GM19193 (cell line): Measurements from ENCODE around the gene C6orf15.

Source experiments
- POLR2A ChIP-seq: IDR thresholded peaks from 4 replicates; pipeline ENCODE4 v1.6.1; 2011; ENCODE audit not compliant: insufficient read depth, insufficient read length; ENCODE audit errors: extremely low read depth

The C6orf15 gene

GRCh38 chr6:31112478-31112877 lies at the start of gene C6orf15:
C6orf15 (minus strand) TSS chr6:31112575; CDS start chr6:31112555, 20 bp downstream.
- no peak for TF ChIP-seq POLR2A

GRCh38 chr6:31161216-31162126 lies 49.1 kb upstream of the C6orf15 start:
- no peak for TF ChIP-seq POLR2A

GRCh38 chr6:31158863-31159855 lies 46.8 kb upstream of the C6orf15 start:
- TF ChIP-seq POLR2A: peak; percentile 23

GRCh38 chr6:31158140-31158862 lies 45.9 kb upstream of the C6orf15 start, which contains the start of gene TCF19:
TCF19 (plus strand) TSS chr6:31158589; CDS start chr6:31159470, 881 bp downstream.
- TF ChIP-seq POLR2A: peak; percentile 53

GRCh38 chr6:31157513-31158139 lies 45.3 kb upstream of the C6orf15 start, which contains the start of gene CCHCR1:
CCHCR1 (minus strand) TSS chr6:31157802; CDS start chr6:31157600, 202 bp downstream.
- TF ChIP-seq POLR2A: no peak

GRCh38 chr6:31156641-31157040 lies 44.3 kb upstream of the C6orf15 start:
- TF ChIP-seq POLR2A: no peak

- TF ChIP-seq POLR2A: no peak
Measured at GRCh38 chr6:31154436-31154835, 42.1 kb upstream of the C6orf15 start.

GRCh38 chr6:31152781-31153180 lies 40.4 kb upstream of the C6orf15 start:
- no peak for TF ChIP-seq POLR2A

GRCh38 chr6:31149827-31150447 lies 37.6 kb upstream of the C6orf15 start:
- TF ChIP-seq POLR2A: no peak

GRCh38 chr6:31145386-31145785 lies 33.0 kb upstream of the C6orf15 start:
- TF ChIP-seq POLR2A: no peak

- no peak for TF ChIP-seq POLR2A
Measured at GRCh38 chr6:31144970-31145340, 32.6 kb upstream of the C6orf15 start.

GRCh38 chr6:31144296-31144969 lies 32.1 kb upstream of the C6orf15 start:
- no peak for TF ChIP-seq POLR2A

GRCh38 chr6:31143148-31143547 lies 30.8 kb upstream of the C6orf15 start:
- no peak for TF ChIP-seq POLR2A
